GM19395 (cell line): Measurements from ENCODE around the gene NSRP1.
"Not testable (repeated sequence)": the region's sequence is repeated elsewhere in the genome, so short reads cannot be mapped to it uniquely, and the experiment has no call there.

Experiments
- ATAC-seq: cut with Tn5 transposase; IDR thresholded peaks from one replicate; pipeline ENCODE4 v1.9.1; 2021; ENCODE audit warnings: mild to moderate bottlenecking, moderate library complexity; ENCODE audit not compliant: unreplicated experiment

NSRP1 gene

GRCh38 chr17:30116661-30117551, at the start of gene NSRP1:
Gene NSRP1, plus strand, starts transcription at chr17:30116816. Its CDS starts 28 bp downstream, at chr17:30116844.
- peak; percentile 84 for ATAC-seq

- ATAC-seq = no peak
Measured at GRCh38 chr17:30068465-30068864, 48.2 kb upstream of the NSRP1 start.

- ATAC-seq = no peak
Measured at GRCh38 chr17:30074254-30074653, 42.4 kb upstream of the NSRP1 start.

GRCh38 chr17:30074730-30075129, 41.9 kb upstream of the NSRP1 start:
- ATAC-seq = no peak

- no peak for ATAC-seq
Measured at GRCh38 chr17:30082773-30083172, 33.8 kb upstream of the NSRP1 start.

GRCh38 chr17:30084788-30085187, 31.8 kb upstream of the NSRP1 start:
- ATAC-seq = no peak

GRCh38 chr17:30086896-30087295, 29.7 kb upstream of the NSRP1 start:
- no peak for ATAC-seq

- ATAC-seq = not testable (repeated sequence)
Measured at GRCh38 chr17:30087431-30087830, 29.2 kb upstream of the NSRP1 start.

GRCh38 chr17:30091121-30091670, 25.4 kb upstream of the NSRP1 start:
- no peak for ATAC-seq

GRCh38 chr17:30091771-30092170, 24.8 kb upstream of the NSRP1 start:
- no peak for ATAC-seq

GRCh38 chr17:30092886-30093285, 23.7 kb upstream of the NSRP1 start:
- no peak for ATAC-seq

GRCh38 chr17:30093463-30094147, 23.0 kb upstream of the NSRP1 start:
- no peak for ATAC-seq

GRCh38 chr17:30095507-30096244, 20.9 kb upstream of the NSRP1 start:
- no peak for ATAC-seq

GRCh38 chr17:30101686-30102390, 14.8 kb upstream of the NSRP1 start:
- ATAC-seq = no peak

- no peak for ATAC-seq
Measured at GRCh38 chr17:30103921-30104320, 12.7 kb upstream of the NSRP1 start.

GRCh38 chr17:30104575-30105339, 11.9 kb upstream of the NSRP1 start:
- no peak for ATAC-seq

GRCh38 chr17:30112794-30113193, 3.8 kb upstream of the NSRP1 start:
- ATAC-seq = no peak

- ATAC-seq = no peak
Measured at GRCh38 chr17:30113213-30113612, 3.4 kb upstream of the NSRP1 start.

- peak; percentile 8 for ATAC-seq
Measured at GRCh38 chr17:30116345-30116660, 313 bp upstream of the NSRP1 start.

- no peak for ATAC-seq
Measured at GRCh38 chr17:30117675-30118081, 1.1 kb downstream of the NSRP1 start.
